ENCODE measurements around the gene SLCO4C1.

- no peak for TF ChIP-seq POLR2A (IDR thresholded peaks at IDR 0.05)
- no peak for TF ChIP-seq CTCF (IDR thresholded peaks at IDR 0.05)
- TF ChIP-seq EP300 (IDR thresholded peaks at IDR 0.05), result no peak
Measured at GRCh38 chr5:102283102-102283797, 12.8 kb downstream of the SLCO4C1 start.

Measured in suprapubic skin (tissue), 3 donors.